T-helper 1 cell treated with Interleukin-12 subunit alpha and Interleukin-12 subunit beta and Interleukin-4 antibody, amounts not matched to agents 30 μg/mL and 1 μg/mL, for 36 hours (primary cell): ENCODE measurements around the gene SSH2.
"Not testable (repeated sequence)": the region's sequence is repeated elsewhere in the genome, so short reads cannot be mapped to it uniquely, and the experiment has no call there.

Experiments
- H3K27ac Mint-ChIP-seq: one replicate; pipeline ENCODE4 v1.8.0; 2021; ENCODE audit warnings: mild to moderate bottlenecking, mixed read lengths
- H3K27me3 Mint-ChIP-seq: one replicate; pipeline ENCODE4 v1.8.0; 2021; ENCODE audit warnings: low read depth, mixed read lengths
- H3K36me3 Mint-ChIP-seq: one replicate; pipeline ENCODE4 v1.8.0; 2021; ENCODE audit warnings: low read depth, mixed read lengths
- H3K4me1 Mint-ChIP-seq: one replicate; pipeline ENCODE4 v1.8.0; 2021; ENCODE audit warnings: low read depth, mixed read lengths
- H3K4me3 Mint-ChIP-seq: one replicate; pipeline ENCODE4 v1.8.0; 2021; ENCODE audit warnings: mild to moderate bottlenecking, moderate library complexity, mixed read lengths
- H3K9me3 Mint-ChIP-seq: one replicate; pipeline ENCODE4 v1.8.0; 2021; ENCODE audit warnings: mixed read lengths

The SSH2 gene

DNA sequence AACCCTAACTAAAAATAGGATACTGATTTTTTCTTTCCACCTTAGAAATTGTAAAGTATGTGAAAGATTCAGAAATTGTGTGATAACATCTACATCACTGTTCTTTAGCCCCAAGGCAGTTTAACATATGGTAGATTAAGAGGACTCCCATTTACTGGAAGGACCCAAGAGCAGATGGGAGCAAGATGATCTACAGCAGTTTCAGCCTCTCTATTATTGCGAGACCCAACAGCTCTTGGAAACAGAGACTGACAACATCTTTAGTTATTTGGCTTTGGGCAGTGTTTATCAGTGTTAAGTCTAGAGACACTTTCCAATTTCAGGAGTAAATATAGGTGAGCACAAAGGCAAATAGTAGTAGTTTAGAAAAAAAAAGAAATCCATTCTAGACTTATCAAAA, 182.4 kb downstream of the SSH2 start:
- H3K27me3 Mint-ChIP-seq, result no peaks in the 10 kb centered on the region
- no peak overlapping the region for H3K27ac Mint-ChIP-seq
- no peak overlapping the region for H3K4me3 Mint-ChIP-seq

DNA sequence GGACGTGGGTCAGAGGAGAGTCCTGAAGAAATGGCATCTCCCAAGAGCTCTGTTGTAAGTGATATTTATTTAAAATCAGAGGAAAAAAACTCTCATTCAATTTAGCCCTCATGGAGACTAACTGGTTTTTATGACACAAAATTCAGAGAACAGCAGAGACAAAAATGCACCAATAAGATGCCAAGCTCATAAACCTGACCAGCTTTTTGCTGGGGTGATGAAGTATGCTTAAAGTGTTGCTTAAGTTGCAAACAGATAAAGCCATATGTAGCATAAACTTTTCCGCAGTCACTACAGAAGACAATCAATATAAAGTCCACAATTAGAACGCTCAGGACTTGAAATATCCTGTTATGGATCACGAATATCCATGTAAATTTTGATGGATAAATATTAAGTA, 183.4 kb downstream of the SSH2 start:
- H3K27me3 Mint-ChIP-seq, result no peaks in the 10 kb centered on the region
- H3K9me3 Mint-ChIP-seq, result no peaks in the 10 kb centered on the region
- no peak overlapping the region for H3K27ac Mint-ChIP-seq
- H3K36me3 Mint-ChIP-seq, result peaks cover 13% of the 10 kb centered on the region
- H3K4me3 Mint-ChIP-seq, result no peak overlapping the region
- H3K4me1 Mint-ChIP-seq, result peaks cover 16% of the 10 kb centered on the region

More for the DNA sequence above, 182.4 kb downstream of the SSH2 start:
- Mint-ChIP-seq H3K4me1 (peaks cover 16% of the 10 kb centered on the region), H3K36me3 (peaks cover 11% of the 10 kb centered on the region), H3K9me3 (no peaks in the 10 kb centered on the region)

DNA sequence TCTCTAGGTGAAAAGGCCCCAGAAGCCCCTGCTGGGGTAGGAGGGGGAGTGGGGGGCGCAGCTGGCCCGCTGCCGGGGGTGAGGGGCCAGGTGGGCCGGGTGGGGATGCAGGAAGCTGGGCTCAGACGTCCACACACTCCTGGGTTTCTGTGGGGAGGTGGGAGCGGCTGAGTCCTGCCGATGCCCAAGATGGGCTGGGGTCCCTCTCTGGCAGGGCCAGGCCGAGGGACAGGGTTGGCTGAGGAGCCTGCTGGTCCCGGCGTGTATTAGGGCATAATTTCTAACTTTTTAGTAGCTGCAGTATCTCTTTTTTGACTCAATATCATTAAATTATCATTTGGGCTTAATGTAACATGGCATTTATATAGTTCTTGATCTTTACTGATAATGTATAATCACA, 185.9 kb downstream of the SSH2 start:
- H3K4me3 Mint-ChIP-seq, result no peak overlapping the region
- H3K4me1 Mint-ChIP-seq, result peaks cover 22% of the 10 kb centered on the region
- H3K9me3 Mint-ChIP-seq, result no peaks in the 10 kb centered on the region
- no peaks in the 10 kb centered on the region for H3K27me3 Mint-ChIP-seq
- H3K27ac Mint-ChIP-seq, result no peak overlapping the region
- H3K36me3 Mint-ChIP-seq, result peaks cover 12% of the 10 kb centered on the region

DNA sequence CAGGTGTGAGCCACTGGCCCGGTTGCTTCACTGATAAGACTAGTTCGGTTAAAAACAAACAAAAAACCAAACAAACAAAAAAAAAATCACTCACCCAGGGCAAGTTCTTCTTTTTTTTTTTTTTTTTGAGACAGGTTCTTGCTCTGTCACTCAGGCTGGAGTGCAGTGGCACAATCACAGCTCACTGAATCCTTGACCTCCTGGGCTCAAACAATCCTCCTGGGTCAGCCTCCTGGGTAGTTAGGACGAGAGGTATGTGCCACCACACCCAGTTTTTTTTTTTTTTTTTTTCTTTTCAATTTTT, 187.9 kb downstream of the SSH2 start:
- Mint-ChIP-seq H3K27ac (no peak overlapping the region), H3K27me3 (no peaks in the 10 kb centered on the region), H3K36me3 (peaks cover 5% of the 10 kb centered on the region), H3K4me3 (no peak overlapping the region), H3K4me1 (peaks cover 14% of the 10 kb centered on the region), H3K9me3 (no peaks in the 10 kb centered on the region)

DNA sequence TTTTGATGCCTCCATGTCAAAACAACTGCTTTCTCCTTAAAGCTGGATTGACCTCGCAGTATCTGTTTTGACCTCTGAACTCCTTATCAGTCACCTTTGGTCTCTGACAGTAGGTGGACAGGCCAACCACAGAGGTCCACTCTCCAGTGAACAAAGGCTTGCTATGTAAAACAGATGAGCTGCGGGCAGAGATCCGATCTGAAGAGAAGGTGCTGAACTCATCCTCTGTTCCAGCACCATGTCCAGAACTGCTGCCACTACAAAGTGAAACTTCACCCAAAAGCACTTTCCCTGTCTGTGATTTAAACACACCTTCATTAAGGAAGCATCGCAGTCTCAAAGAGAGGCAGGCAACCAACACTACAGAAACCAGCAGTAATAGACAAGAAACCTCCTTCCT, 190.0 kb downstream of the SSH2 start:
- Mint-ChIP-seq H3K27me3 (no peaks in the 10 kb centered on the region), H3K36me3 (peaks cover 5% of the 10 kb centered on the region), H3K9me3 (no peaks in the 10 kb centered on the region), H3K4me1 (peaks cover 14% of the 10 kb centered on the region), H3K4me3 (no peak overlapping the region), H3K27ac (no peak overlapping the region)

DNA sequence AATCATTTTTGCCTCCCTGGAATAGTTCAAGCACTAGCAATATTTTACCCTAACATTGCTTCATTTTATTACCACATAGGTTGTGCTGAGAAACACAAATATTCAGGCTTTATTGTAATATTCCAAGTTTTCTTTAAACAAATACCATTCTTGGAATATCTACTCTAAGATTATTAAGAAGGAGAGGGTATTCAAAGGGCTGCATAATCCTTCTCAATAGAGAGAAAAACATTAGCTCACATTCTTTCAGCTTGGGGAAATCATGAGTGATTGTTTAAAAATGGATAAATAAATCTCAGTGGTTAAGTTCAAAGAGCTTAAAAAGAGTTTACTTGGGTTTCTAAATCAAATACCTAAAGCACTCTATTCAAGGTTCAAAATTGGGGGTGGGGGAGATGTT, 195.4 kb downstream of the SSH2 start:
- Mint-ChIP-seq H3K36me3 (peaks cover 12% of the 10 kb centered on the region), H3K4me3 (no peak overlapping the region), H3K27ac (no peak overlapping the region), H3K27me3 (no peaks in the 10 kb centered on the region), H3K9me3 (no peaks in the 10 kb centered on the region), H3K4me1 (peaks cover 8% of the 10 kb centered on the region)

DNA sequence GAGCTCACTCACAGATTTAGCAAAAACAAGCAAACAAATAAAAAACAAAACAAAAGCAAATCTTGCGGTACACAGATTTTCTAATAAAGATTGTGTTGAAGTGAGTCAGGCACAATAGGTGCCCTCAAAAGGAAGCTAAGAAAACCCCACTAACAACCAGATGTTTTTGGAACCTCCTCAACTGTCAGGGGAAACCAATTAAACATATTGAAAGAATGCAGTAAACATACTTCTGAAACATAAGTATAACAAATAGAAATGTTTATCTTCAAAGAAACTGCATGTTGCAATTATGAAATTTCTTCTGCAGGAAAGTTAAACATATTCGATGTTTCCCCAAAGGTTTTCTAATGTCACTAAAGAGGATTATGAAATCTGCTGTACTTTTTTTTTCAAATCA, 196.9 kb downstream of the SSH2 start:
- H3K27ac Mint-ChIP-seq, result no peak overlapping the region
- peaks cover 4% of the 10 kb centered on the region for H3K9me3 Mint-ChIP-seq
- no peaks in the 10 kb centered on the region for H3K27me3 Mint-ChIP-seq
- H3K4me1 Mint-ChIP-seq, result peaks cover 13% of the 10 kb centered on the region
- H3K36me3 Mint-ChIP-seq, result peaks cover 18% of the 10 kb centered on the region
- no peak overlapping the region for H3K4me3 Mint-ChIP-seq

DNA sequence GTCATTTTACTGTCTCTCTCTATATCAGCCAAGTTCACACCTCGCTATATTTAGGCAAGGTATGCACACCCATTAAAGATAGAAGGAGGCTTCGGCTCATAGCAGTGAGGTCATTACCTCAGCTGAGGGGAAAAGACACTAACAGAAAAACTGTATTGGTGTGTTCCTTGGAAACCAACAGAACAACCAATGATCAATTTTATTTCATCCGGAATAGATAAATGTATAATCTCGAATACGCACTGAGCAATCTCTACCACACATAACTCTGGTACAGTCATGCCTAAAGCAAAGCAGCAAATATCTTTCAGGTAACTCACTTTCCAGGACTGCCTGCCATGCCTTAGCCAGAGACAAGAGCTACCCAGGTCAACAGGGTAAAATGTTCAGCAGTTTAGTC, 197.4 kb downstream of the SSH2 start:
- Mint-ChIP-seq H3K4me3 (no peak overlapping the region), H3K27me3 (no peaks in the 10 kb centered on the region), H3K36me3 (peaks cover 20% of the 10 kb centered on the region), H3K27ac (no peak overlapping the region), H3K9me3 (peaks cover 4% of the 10 kb centered on the region), H3K4me1 (peaks cover 14% of the 10 kb centered on the region)

DNA sequence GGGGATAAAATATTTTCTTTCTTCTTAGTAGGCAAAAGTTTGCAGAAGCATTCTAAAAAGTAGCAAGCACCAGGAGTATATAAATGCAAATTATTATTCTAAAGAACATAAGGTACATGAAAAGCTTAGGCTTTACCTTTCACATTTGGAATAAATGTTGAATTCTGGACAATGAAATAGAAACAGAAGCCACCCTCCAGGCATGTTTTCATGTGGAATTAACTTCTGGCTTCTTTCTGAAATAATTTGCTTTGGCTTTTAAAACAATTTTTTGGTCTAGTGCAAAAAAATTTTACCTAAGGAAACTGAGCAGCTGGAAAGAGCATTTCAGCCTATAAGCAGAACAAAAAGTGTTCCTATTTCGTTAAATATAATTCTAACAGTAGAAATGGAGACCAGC, 197.8 kb downstream of the SSH2 start:
- H3K27me3 Mint-ChIP-seq, result no peaks in the 10 kb centered on the region
- H3K9me3 Mint-ChIP-seq, result peaks cover 4% of the 10 kb centered on the region
- H3K36me3 Mint-ChIP-seq, result peaks cover 21% of the 10 kb centered on the region
- no peak overlapping the region for H3K27ac Mint-ChIP-seq
- no peak overlapping the region for H3K4me3 Mint-ChIP-seq
- peaks cover 17% of the 10 kb centered on the region for H3K4me1 Mint-ChIP-seq

DNA sequence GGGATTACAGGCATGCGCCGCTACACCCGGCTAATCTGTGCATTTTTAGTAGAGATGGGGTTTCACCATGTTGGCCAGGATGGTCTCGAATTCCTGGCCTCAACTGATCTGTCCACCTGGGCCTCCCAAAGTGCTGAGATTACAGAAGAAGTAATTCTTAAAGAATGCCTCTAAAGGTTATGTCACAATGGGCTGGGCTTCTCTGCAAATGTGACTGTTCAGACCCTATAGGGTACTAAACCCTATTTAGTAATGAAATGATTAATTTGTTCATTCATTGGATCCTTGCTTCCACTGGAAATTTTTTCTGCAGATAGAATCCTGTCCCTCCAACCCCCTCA, 198.5 kb downstream of the SSH2 start:
- peaks cover 22% of the 10 kb centered on the region for H3K4me1 Mint-ChIP-seq
- H3K27me3 Mint-ChIP-seq, result no peaks in the 10 kb centered on the region
- no peak overlapping the region for H3K4me3 Mint-ChIP-seq
- no peak overlapping the region for H3K27ac Mint-ChIP-seq
- H3K9me3 Mint-ChIP-seq, result peaks cover 4% of the 10 kb centered on the region
- H3K36me3 Mint-ChIP-seq, result peaks cover 21% of the 10 kb centered on the region

DNA sequence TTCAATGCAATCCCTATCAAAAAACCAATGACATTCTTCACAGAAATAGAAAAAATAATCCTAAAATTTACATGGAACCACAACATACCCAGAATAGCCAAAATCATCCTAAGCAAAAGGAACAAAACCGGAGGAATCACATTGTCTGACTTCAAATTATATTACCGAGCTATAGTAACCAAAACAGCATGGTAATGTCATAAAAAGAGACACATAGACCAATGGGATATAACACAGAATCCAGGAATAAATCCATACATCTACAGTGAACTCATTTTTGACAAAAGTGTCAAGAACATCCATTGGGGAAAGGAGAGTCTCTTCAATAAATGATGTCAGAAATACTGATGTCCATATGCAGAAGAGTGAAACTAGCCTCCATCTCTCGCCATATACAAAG, 201.5 kb downstream of the SSH2 start:
- Mint-ChIP-seq H3K4me3 (no peak overlapping the region), H3K36me3 (peaks cover 20% of the 10 kb centered on the region), H3K27ac (no peak overlapping the region), H3K9me3 (peaks cover 7% of the 10 kb centered on the region), H3K27me3 (no peaks in the 10 kb centered on the region), H3K4me1 (peaks cover 37% of the 10 kb centered on the region)

DNA sequence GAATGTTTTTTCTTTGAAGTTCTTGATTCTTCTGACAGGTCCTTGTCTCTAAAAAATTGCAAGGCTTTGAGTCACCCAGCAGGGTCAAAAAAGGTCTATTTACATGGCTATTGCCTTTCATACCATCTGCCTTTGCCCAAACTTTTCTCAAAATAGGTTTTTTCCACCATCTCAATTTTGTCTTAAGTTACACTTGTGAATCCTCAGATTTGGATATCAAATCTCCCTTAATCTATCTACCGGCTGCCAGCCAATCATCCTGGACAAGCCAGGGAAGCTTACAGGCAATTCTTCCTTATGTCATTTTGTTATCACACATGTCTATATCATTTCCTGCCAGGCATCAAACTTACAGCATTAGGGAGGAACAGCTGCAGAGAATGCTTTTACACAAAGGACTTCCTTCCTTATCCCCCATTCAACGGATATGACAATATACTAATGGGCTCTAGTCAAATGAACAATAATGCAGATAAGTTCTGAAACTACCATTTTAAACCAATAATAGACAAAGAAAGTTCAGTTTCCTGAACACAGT, 203.2 kb downstream of the SSH2 start:
- H3K36me3 Mint-ChIP-seq, result peaks cover 17% of the 10 kb centered on the region

DNA sequence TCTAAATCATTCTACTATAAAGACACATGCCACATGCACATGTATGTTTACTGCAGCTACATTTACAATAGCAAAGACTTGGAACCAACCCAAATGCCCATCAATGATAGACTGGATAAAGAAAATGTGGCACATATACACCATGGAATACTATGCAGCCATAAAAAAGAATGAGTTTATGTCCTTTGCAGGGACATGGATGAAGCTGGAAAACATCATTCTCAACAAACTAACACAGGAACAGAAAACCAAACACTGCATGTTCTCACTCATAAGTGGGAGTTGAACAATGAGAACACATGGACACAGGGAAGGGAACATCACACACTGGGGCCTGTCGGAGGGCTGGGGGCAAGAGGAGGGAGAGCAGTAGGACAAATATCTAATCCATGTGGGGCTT, 204.6 kb downstream of the SSH2 start:
- not testable (repeated sequence) for H3K27ac Mint-ChIP-seq, H3K9me3 Mint-ChIP-seq, H3K27me3 Mint-ChIP-seq, H3K4me3 Mint-ChIP-seq
- Mint-ChIP-seq H3K4me1 (peaks cover 49% of the 10 kb centered on the region), H3K36me3 (peaks cover 21% of the 10 kb centered on the region)

More for the DNA sequence above, 203.2 kb downstream of the SSH2 start:
- Mint-ChIP-seq H3K9me3 (peaks cover 7% of the 10 kb centered on the region), H3K27me3 (no peaks in the 10 kb centered on the region), H3K4me1 (peaks cover 45% of the 10 kb centered on the region), H3K27ac (peak overlapping the region; percentile 18), H3K4me3 (peak overlapping the region; percentile 0)

DNA sequence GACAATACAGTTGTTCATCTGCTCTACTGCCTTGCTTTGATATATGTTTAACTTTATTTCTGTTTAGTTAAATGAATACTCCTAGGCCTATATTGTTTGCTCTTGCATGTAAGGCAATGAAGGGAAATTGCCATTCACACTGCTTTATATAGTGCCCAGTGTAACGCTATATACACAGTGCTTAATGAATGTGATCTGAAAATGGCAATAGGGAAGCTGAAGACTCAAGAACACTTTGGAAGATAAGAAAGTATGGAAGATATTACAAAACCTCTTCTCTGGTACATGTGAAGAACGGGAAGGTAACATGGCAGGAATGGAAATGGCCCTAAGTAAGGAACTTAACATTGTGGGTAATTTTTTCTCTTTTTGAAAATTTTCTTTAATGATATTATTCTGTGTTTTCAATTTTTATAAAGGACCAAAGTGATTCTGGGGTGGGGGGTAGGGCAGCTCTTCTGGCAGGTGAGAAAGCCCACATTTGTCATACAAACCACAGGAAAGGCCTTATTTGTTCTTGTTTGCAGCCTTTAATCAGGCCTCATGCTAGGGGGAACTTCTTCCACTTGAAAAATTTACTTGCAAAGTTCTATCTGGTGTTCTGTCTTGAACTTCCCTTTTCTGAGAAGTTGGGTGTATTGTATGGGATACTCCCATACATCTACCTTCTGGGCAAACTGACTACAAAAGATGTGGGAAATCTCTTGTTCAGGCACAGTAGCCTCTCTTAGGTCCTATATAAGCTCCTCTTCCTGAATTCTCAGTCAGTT, 206.6 kb downstream of the SSH2 start:
- H3K27ac Mint-ChIP-seq, result peak overlapping the region; percentile 34
- H3K4me1 Mint-ChIP-seq, result peaks cover 45% of the 10 kb centered on the region
- H3K9me3 Mint-ChIP-seq, result peaks cover 3% of the 10 kb centered on the region
- H3K27me3 Mint-ChIP-seq, result no peaks in the 10 kb centered on the region
- H3K36me3 Mint-ChIP-seq, result peaks cover 19% of the 10 kb centered on the region
- peak overlapping the region; percentile 30 for H3K4me3 Mint-ChIP-seq

DNA sequence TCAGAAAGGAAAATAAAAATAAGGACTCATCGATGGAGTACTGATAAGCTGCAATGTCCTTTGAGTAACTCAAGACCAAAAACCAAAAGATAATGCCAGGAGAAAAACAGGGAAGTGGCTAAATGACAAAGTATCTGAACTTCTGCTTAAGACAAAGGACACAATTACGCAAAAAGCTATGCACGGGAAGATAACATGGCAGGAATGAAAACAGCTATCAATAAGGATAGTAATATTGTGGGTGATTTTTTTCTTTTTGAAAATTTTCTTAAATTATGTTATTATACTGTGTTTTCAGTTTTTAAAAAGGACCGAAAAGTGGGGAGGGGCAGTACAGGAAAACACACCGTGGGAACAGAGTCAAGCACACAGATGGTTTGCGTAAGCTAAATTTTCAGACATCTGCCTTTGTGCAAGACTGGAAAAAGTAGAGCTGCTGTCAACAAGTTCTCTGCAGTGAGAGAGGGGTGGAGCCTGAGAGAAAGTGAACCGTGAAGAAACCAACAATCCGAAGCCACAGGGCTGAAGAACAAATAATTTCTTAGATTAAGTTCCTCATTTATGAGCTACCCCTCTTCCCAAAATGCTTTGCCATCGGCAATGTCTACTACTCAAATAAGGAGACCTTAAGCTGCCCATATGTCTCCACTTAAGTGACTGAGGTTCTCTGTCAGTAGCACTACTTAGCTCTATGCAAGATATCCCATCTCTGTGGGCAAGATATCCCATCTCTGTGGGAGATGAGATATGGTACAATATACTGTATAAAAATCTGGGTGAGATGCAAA, 207.4 kb downstream of the SSH2 start:
- Mint-ChIP-seq H3K4me1 (peaks cover 46% of the 10 kb centered on the region), H3K9me3 (peaks cover 3% of the 10 kb centered on the region), H3K36me3 (peaks cover 20% of the 10 kb centered on the region), H3K27ac (peak overlapping the region; percentile 34), H3K4me3 (peak overlapping the region; percentile 33), H3K27me3 (no peaks in the 10 kb centered on the region)
